Neuronal stem cell (in vitro differentiated cells): Measurements from ENCODE around the gene CASQ1. TPM values are rescaled to one million over a fixed set of nuclear protein-coding genes. Genes with fewer than 3 reads are reported as not detected.

Experiments
- DNase-seq: peaks from one replicate; pipeline ENCODE4 v3.0.0-alpha.2; 2013; ENCODE audit warnings: low spot score
- H2AFZ ChIP-seq: one replicate; pipeline ENCODE4 v1.6.1; 2013; ENCODE audit warnings: mild to moderate bottlenecking, low read length, inconsistent platforms
- H2AK5ac ChIP-seq: 2 replicates; pipeline ENCODE4 v1.6.1; 2013; ENCODE audit warnings: low read depth, mild to moderate bottlenecking, inconsistent platforms, low read length, moderate library complexity, mixed read lengths
- H2BK120ac ChIP-seq: 2 replicates; pipeline ENCODE4 v1.6.1; 2013; ENCODE audit warnings: low read depth, mild to moderate bottlenecking, inconsistent platforms, low read length, moderate library complexity, mixed read lengths
- H2BK12ac ChIP-seq: one replicate; pipeline ENCODE4 v1.6.1; 2013; ENCODE audit warnings: low read length, inconsistent platforms
- H2BK15ac ChIP-seq: 2 replicates; pipeline ENCODE4 v1.6.1; 2013; ENCODE audit warnings: mild to moderate bottlenecking, low read length, inconsistent platforms, mixed read lengths
- H2BK5ac ChIP-seq: one replicate; pipeline ENCODE4 v1.6.1; 2013; ENCODE audit warnings: inconsistent platforms, mild to moderate bottlenecking, low read length, moderate library complexity
- H3K14ac ChIP-seq: one replicate; pipeline ENCODE4 v1.6.1; 2013; ENCODE audit warnings: low read length, inconsistent platforms
- H3K18ac ChIP-seq: 2 replicates; pipeline ENCODE4 v1.6.1; 2013; ENCODE audit warnings: low read length, inconsistent platforms
- H3K23ac ChIP-seq: 2 replicates; pipeline ENCODE4 v1.6.1; 2013; ENCODE audit warnings: low read depth, mild to moderate bottlenecking, mixed read lengths, low read length, inconsistent platforms; ENCODE audit not compliant: poor library complexity
- H3K27ac ChIP-seq: replicated peaks from 3 replicates; pipeline ENCODE4 v1.5.1; 2013; ENCODE audit warnings: low read length, inconsistent platforms
- H3K27me3 ChIP-seq, 3 experiments: 2 replicates each; pipeline ENCODE4 v1.6.1; 2013; ENCODE audit warnings: low read length in 3 of 3, mild to moderate bottlenecking in 2 of 3, inconsistent platforms in 1 of 3, low read depth in 1 of 3, mixed read lengths in 1 of 3, moderate library complexity in 1 of 3; ENCODE audit not compliant: control insufficient read depth in 3 of 3, insufficient read depth in 3 of 3
- H3K36me3 ChIP-seq, 2 donors: replicated peaks in 1 of 2; 2 replicates each; pipeline ENCODE4 v1.6.1; 2013; ENCODE audit warnings: low read length in 2 of 2; ENCODE audit not compliant: control insufficient read depth in 2 of 2, insufficient read depth in 2 of 2
- H3K4ac ChIP-seq: 2 replicates; pipeline ENCODE4 v1.6.1; 2013; ENCODE audit warnings: inconsistent platforms, mild to moderate bottlenecking, low read length, moderate library complexity
- H3K4me1 ChIP-seq, 2 donors: 1 replicate in 1 of 2; 2 replicates in 1 of 2; pipeline ENCODE4 v1.6.1; 2013; ENCODE audit warnings: low read length in 2 of 2, low read depth in 1 of 2; ENCODE audit not compliant: control insufficient read depth in 2 of 2, insufficient read depth in 1 of 2
- H3K4me2 ChIP-seq: one replicate; pipeline ENCODE4 v1.6.1; 2013; ENCODE audit warnings: mild to moderate bottlenecking, low read length, inconsistent platforms; ENCODE audit not compliant: insufficient read depth, poor library complexity, severe bottlenecking
- H3K4me3 ChIP-seq, 2 donors: 2 replicates each; pipeline ENCODE4 v1.5.1; 2013; ENCODE audit warnings: low read length in 2 of 2, mild to moderate bottlenecking in 2 of 2, inconsistent platforms in 1 of 2, moderate library complexity in 1 of 2
- H3K79me1 ChIP-seq: one replicate; pipeline ENCODE4 v1.6.1; 2013; ENCODE audit warnings: low read depth, mild to moderate bottlenecking, inconsistent platforms, low read length, moderate library complexity
- H3K9ac ChIP-seq: one replicate; pipeline ENCODE4 v1.6.1; 2013; ENCODE audit warnings: mild to moderate bottlenecking, low read depth, low read length, inconsistent platforms; ENCODE audit not compliant: poor library complexity
- H3K9me3 ChIP-seq, 2 donors: replicated peaks in 1 of 2; 2 replicates each; pipeline versions ENCODE3 to v1.6.1; 2013; ENCODE audit warnings: low read length in 2 of 2, mild to moderate bottlenecking in 2 of 2, inconsistent platforms in 1 of 2, low read depth in 1 of 2, mixed read lengths in 1 of 2, moderate library complexity in 1 of 2; ENCODE audit not compliant: control insufficient read depth in 2 of 2, insufficient read depth in 1 of 2
- H4K8ac ChIP-seq: one replicate; pipeline ENCODE4 v1.6.1; 2013; ENCODE audit warnings: low read depth, mild to moderate bottlenecking, inconsistent platforms, low read length, moderate library complexity
- H4K91ac ChIP-seq: one replicate; pipeline ENCODE4 v1.6.1; 2013; ENCODE audit warnings: low read length, low read depth, mild to moderate bottlenecking, inconsistent platforms; ENCODE audit not compliant: poor library complexity
- WGBS, 2 donors: extraction: QIAGEN DNeasy Blood & Tissue Kit; methylation state at CpG; one replicate each; pipeline ENCODE4 v1.1.7; 2013; ENCODE audit warnings: missing lambda C conversion rate in 2 of 2, mixed read lengths in 1 of 2; ENCODE audit not compliant: insufficient read length in 2 of 2, insufficient replicate concordance in 1 of 2; ENCODE audit errors: extremely low coverage in 2 of 2; 5-methylcytosine and 5-hydroxymethylcytosine counted together
- polyA plus RNA-seq, 2 experiments: library from polyadenylated mRNA; stranded (reverse); fragments of 200-250 nt; gene quantifications; one replicate each; pipeline ENCODE4 v1.2.3, GENCODE V29; 2013

CASQ1 gene
- 0.47 TPM for polyA plus RNA-seq (2013, experiment 1 of 2)
- 0.58 TPM for polyA plus RNA-seq (2013, experiment 2 of 2)

GRCh38 chr1:160189649-160190625 is at the start of gene CASQ1:
Gene CASQ1, plus strand, starts transcription at chr1:160190575. Its CDS starts 177 bp downstream, at chr1:160190752.
- H2BK120ac ChIP-seq: no peak within 1 kb of the TSS
- H3K79me1 ChIP-seq: peaks cover 3% of the 10 kb centered on the region
- peak within 1 kb of the TSS; percentile 62 for H3K18ac ChIP-seq
- no peak within 1 kb of the TSS for H3K4me2 ChIP-seq
- H3K27me3 ChIP-seq: peaks cover 0 to 5% (median 0%) of the 10 kb centered on the region in 3 experiments
- H3K9me3 ChIP-seq: peaks cover 0 to 9% of the 10 kb centered on the region in 2 donors
- H4K91ac ChIP-seq: peak within 1 kb of the TSS; percentile 56
- H3K9ac ChIP-seq: no peak within 1 kb of the TSS
- DNase-seq: no peak
- H3K4me1 ChIP-seq: peaks cover 19 to 21% of the 10 kb centered on the region in 2 donors
- no peak within 1 kb of the TSS for H3K4ac ChIP-seq
- WGBS, 2 donors: no CpG with 5 or more reads among the region's 15 CpGs
- H3K14ac ChIP-seq: peak within 1 kb of the TSS; percentile 47
- peak within 1 kb of the TSS; percentile 69 for H2AK5ac ChIP-seq
- H4K8ac ChIP-seq: no peak within 1 kb of the TSS
- no peak within 1 kb of the TSS for H3K23ac ChIP-seq
- no peak within 1 kb of the TSS for H3K4me3 ChIP-seq
- no peak within 1 kb of the TSS for H2BK5ac ChIP-seq
- H2AFZ ChIP-seq: peak within 1 kb of the TSS; percentile 23
- no peak within 1 kb of the TSS for H3K27ac ChIP-seq
- peaks cover 0 to 6% of the 10 kb centered on the region in 2 donors for H3K36me3 ChIP-seq
- no peak within 1 kb of the TSS for H2BK12ac ChIP-seq
- peak within 1 kb of the TSS; percentile 81 for H2BK15ac ChIP-seq

DNA sequence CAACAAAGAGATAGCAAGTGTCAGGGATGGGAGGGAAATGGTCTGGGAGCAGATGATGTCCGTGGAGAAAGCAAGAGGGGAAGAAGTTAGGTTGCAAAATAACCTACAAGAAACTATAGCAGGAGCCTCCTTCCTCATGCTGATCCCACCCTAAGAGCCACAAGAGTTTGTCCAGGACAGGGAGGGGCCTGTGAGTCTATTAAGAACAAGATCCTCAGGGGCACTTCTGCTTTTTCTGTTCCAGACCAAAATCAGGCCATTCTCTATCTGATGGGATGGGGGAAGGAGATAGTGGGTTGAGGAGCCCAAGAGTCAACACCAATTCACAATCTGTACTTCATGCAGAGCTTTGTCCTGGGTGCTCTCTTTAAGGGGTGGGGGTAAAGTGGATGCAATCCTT is 46.7 kb upstream of the CASQ1 start:
- Histone ChIP-seq H2AFZ (no peak overlapping the region), H4K8ac (no peak overlapping the region), H3K14ac (no peak overlapping the region), H3K18ac (no peak overlapping the region), H3K79me1 (no peaks in the 10 kb centered on the region), H3K4ac (no peak overlapping the region), H3K23ac (no peak overlapping the region), H3K9ac (no peak overlapping the region), H2AK5ac (no peak overlapping the region), H2BK15ac (no peak overlapping the region), H3K4me2 (no peak overlapping the region), H2BK5ac (no peak overlapping the region), H3K27ac (no peak overlapping the region), H3K36me3 (peaks cover 0 to 22% of the 10 kb centered on the region in 2 donors), H3K27me3 (no peaks in the 10 kb centered on the region), H4K91ac (no peak overlapping the region), H3K4me3 (no peak overlapping the region), H3K4me1 (peaks cover 0 to 2% of the 10 kb centered on the region in 2 donors), H3K9me3 (peaks cover 0 to 3% of the 10 kb centered on the region in 2 donors), H2BK12ac (no peak overlapping the region), H2BK120ac (no peak overlapping the region)
- DNase-seq: no peak
- WGBS, 2 donors: no CpG with 5 or more reads among the region's 1 CpG

DNA sequence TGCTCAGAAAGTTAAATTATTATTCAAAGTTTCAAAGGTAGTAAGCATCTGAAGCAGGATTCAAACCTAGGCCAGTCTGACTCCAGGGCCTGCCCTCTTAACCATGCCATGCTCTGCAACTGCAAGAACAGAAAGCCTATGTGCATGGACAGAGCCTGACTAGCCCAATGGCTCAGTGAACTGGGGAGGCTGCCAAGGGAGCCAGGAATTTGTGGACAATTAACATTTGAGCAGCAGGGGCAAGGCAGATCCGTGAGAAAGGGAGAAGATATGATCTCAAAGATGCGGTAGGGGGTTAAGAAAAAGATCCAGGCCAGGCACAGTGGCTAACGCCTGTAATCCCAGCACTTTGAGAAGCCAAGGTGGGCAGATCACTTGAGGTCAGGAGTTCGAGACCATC is 45.5 kb upstream of the CASQ1 start:
- H4K91ac ChIP-seq: no peak overlapping the region
- no peak for DNase-seq
- H3K18ac ChIP-seq: no peak overlapping the region

DNA sequence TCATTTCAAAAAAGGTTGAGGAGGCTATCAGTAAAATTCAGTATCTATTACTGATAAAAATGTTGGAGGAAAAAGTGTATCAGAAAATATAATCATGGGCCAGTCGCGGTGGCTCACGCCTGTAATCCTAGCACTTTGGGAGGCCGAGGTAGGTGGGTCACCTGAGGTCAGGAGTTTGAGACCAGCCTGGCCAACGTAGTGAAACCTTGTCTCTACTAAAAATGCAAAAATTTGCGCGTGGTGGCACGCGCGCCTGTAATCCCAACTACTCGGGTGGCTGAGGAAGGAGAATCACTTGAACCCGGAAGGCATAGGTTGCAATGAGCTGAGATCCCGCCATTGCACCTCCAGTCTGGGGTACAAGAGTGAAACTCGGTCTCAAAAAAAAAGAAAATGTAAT is 44.3 kb upstream of the CASQ1 start:
- Histone ChIP-seq H2BK12ac (no peak overlapping the region), H2BK15ac (no peak overlapping the region), H3K18ac (no peak overlapping the region), H3K4ac (no peak overlapping the region), H3K4me1 (peaks cover 0 to 2% of the 10 kb centered on the region in 2 donors), H3K4me2 (no peak overlapping the region), H2AFZ (no peak overlapping the region), H2AK5ac (no peak overlapping the region), H4K8ac (no peak overlapping the region), H3K9ac (no peak overlapping the region), H3K4me3 (no peak overlapping the region), H3K9me3 (peaks cover 0 to 3% of the 10 kb centered on the region in 2 donors), H2BK120ac (no peak overlapping the region), H4K91ac (no peak overlapping the region), H3K36me3 (peaks cover 0 to 7% of the 10 kb centered on the region in 2 donors), H3K14ac (no peak overlapping the region), H3K27ac (no peak overlapping the region), H3K79me1 (no peaks in the 10 kb centered on the region), H2BK5ac (no peak overlapping the region), H3K23ac (no peak overlapping the region), H3K27me3 (no peaks in the 10 kb centered on the region)
- DNase-seq: no peak
- no CpG with 5 or more reads among the region's 14 CpGs for WGBS, 2 donors

More for the DNA sequence above, 45.5 kb upstream of the CASQ1 start:
- Histone ChIP-seq H3K79me1 (no peaks in the 10 kb centered on the region), H2BK5ac (no peak overlapping the region), H3K9ac (no peak overlapping the region), H2AK5ac (no peak overlapping the region), H3K4me3 (no peak overlapping the region), H2BK12ac (no peak overlapping the region), H2AFZ (no peak overlapping the region), H3K14ac (no peak overlapping the region), H3K9me3 (peaks cover 0 to 3% of the 10 kb centered on the region in 2 donors), H3K23ac (no peak overlapping the region), H4K8ac (no peak overlapping the region), H3K36me3 (peaks cover 0 to 15% of the 10 kb centered on the region in 2 donors), H2BK120ac (no peak overlapping the region), H3K4me1 (peaks cover 0 to 2% of the 10 kb centered on the region in 2 donors), H2BK15ac (no peak overlapping the region), H3K27me3 (no peaks in the 10 kb centered on the region), H3K4me2 (no peak overlapping the region), H3K4ac (no peak overlapping the region), H3K27ac (peak overlapping the region; percentile 3)
- no CpG with 5 or more reads among the region's 4 CpGs for WGBS, 2 donors
